HCT116 (cell line): ENCODE results near the gene SLC24A1. TPM values are rescaled to one million over a fixed set of nuclear protein-coding genes. Genes with fewer than 3 reads are reported as not detected.

Experiments
- ATAC-seq: fragments of 200-7000 bp; cut with Tn5 transposase; 2 replicates; pipeline ENCODE4 v1.9.1; 2020; ENCODE audit warnings: mild to moderate bottlenecking, moderate library complexity
- BruUV-seq: library from RNA; stranded (reverse); fragments of 400-500 nt; replicated peaks from 2 replicates; lab custom pipeline; 2021; lab: Mats Ljungman, UMichigan
- CTCF ChIA-PET: fragments of 300-600 bp; sonication (Branson Sonifier 250); formaldehyde crosslinking; loops from one replicate; lab custom pipeline; 2021; ENCODE audit warnings: antibody characterized with exemption; lab: Charles Lee
- POLR2A ChIA-PET: fragments of 300-600, 350-600 bp; sonication (Branson Sonifier 250); formaldehyde crosslinking; loops from one replicate; lab custom pipeline; 2021; ENCODE audit warnings: antibody characterized with exemption; lab: Charles Lee
- RAD21 ChIA-PET, 2 experiments: fragments of 300-600 bp; sonication (Branson Sonifier 250); formaldehyde crosslinking; loops; one replicate each; lab custom pipeline; 2023; ENCODE audit warnings: low total read pairs in 2 of 2; ENCODE audit not compliant: uncharacterized antibody in 2 of 2, unreplicated experiment in 2 of 2, low non-redundant PET in 1 of 2; lab: Charles Lee
- DNase-seq: peaks from one replicate; pipeline ENCODE4 v3.0.0-alpha.2; 2010; ENCODE audit warnings: low read depth, low spot score
- H2AFZ ChIP-seq: fragments of 200-600 bp; shearing (Covaris generic), sonication (generic); 2 replicates; pipeline ENCODE4 v1.6.1; 2017; ENCODE audit warnings: low read depth, mixed run types, mixed read lengths, antibody characterized with exemption, low read length; ENCODE audit not compliant: poor library complexity, severe bottlenecking
- H3K27ac ChIP-seq: 2 replicates; pipeline ENCODE4 v1.5.1; 2012; ENCODE audit warnings: low read depth, low read length
- H3K27me3 ChIP-seq: fragments of 200-600 bp; sonication (generic); 2 replicates; pipeline ENCODE4 v1.6.1; 2016; ENCODE audit warnings: mixed run types, low read length, mixed read lengths; ENCODE audit not compliant: insufficient read depth
- H3K36me3 ChIP-seq, 2 experiments: fragments of 200-500 bp in 1 of 2; fragments of 200-600 bp in 1 of 2; sonication (Bioruptor generic) in 1 of 2; sonication (generic) in 1 of 2; 2 replicates each; pipeline versions ENCODE4 v1.5.1 to v1.6.1; 2014 to 2016; ENCODE audit warnings: low read length in 2 of 2, inconsistent platforms in 1 of 2, mixed read lengths in 1 of 2, mixed run types in 1 of 2; ENCODE audit not compliant: insufficient read depth in 2 of 2, control insufficient read depth in 1 of 2
- H3K4me1 ChIP-seq, 2 experiments: fragments of 200-600 bp in 1 of 2; sonication (generic) in 1 of 2; 2 replicates each; pipeline versions ENCODE4 v1.5.1 to v1.6.1; 2012 to 2017; ENCODE audit warnings: low read length in 2 of 2, inconsistent platforms in 1 of 2, mild to moderate bottlenecking in 1 of 2, mixed read lengths in 1 of 2, mixed run types in 1 of 2, moderate library complexity in 1 of 2; ENCODE audit not compliant: insufficient read depth in 2 of 2, control insufficient read depth in 1 of 2
- H3K4me2 ChIP-seq: fragments of 200-600 bp; sonication (generic); 2 replicates; pipeline ENCODE4 v1.6.1; 2017; ENCODE audit warnings: mixed run types, low read length, mixed read lengths
- H3K4me3 ChIP-seq, 2 experiments: fragments of 200-600 bp in 1 of 2; sonication (generic) in 1 of 2; replicated peaks in 1 of 2; 2 replicates each; pipeline ENCODE4 v1.5.1; 2011 to 2016; ENCODE audit warnings: low read length in 2 of 2, control low read depth in 1 of 2, low read depth in 1 of 2, mild to moderate bottlenecking in 1 of 2, mixed read lengths in 1 of 2, mixed run types in 1 of 2
- H3K79me2 ChIP-seq: fragments of 200-600 bp; sonication (generic); 2 replicates; pipeline ENCODE4 v1.6.1; 2017; ENCODE audit warnings: mild to moderate bottlenecking, mixed run types, low read length, moderate library complexity, mixed read lengths; ENCODE audit not compliant: insufficient read depth
- H3K9ac ChIP-seq: fragments of 200-600 bp; sonication (generic); 2 replicates; pipeline ENCODE4 v1.6.1; 2016; ENCODE audit warnings: low read length, mixed read lengths
- H3K9me2 ChIP-seq: fragments of 200-600 bp; sonication (generic), shearing (Covaris generic); 2 replicates; pipeline ENCODE4 v1.6.1; 2017; ENCODE audit warnings: mixed run types, mild to moderate bottlenecking, moderate library complexity; ENCODE audit not compliant: insufficient read depth
- H3K9me3 ChIP-seq, 2 experiments: fragments of 200-500 bp in 1 of 2; fragments of 200-600 bp in 1 of 2; sonication (Bioruptor generic) in 1 of 2; sonication (generic) in 1 of 2; 2 replicates each; pipeline ENCODE4 v1.6.1; 2014 to 2017; ENCODE audit warnings: low read length in 2 of 2, mixed read lengths in 2 of 2, inconsistent platforms in 1 of 2, low read depth in 1 of 2, mild to moderate bottlenecking in 1 of 2, mixed run types in 1 of 2, moderate library complexity in 1 of 2; ENCODE audit not compliant: control insufficient read depth in 1 of 2, insufficient read depth in 1 of 2
- H4K20me1 ChIP-seq: fragments of 200-600 bp; sonication (generic), shearing (Covaris generic); 2 replicates; pipeline ENCODE4 v1.6.1; 2017; ENCODE audit warnings: mixed run types, mild to moderate bottlenecking, moderate library complexity; ENCODE audit not compliant: insufficient read depth
- CBX3 ChIP-seq: IDR thresholded peaks from 2 replicates; pipeline ENCODE4 v1.6.1; 2012; ENCODE audit warnings: low read depth
- CEBPB ChIP-seq: IDR thresholded peaks from 2 replicates; pipeline ENCODE4 v1.6.1; 2012; ENCODE audit warnings: low read depth
- CTCF ChIP-seq, 3 experiments: fragments of 200-600 bp in 1 of 3; sonication (generic) in 1 of 3; IDR thresholded peaks in 2 of 3; conservative IDR thresholded peaks in 1 of 3; 2 replicates each; pipeline ENCODE4 v1.5.1; 2012 to 2017; ENCODE audit warnings: low read depth in 2 of 3, low read length in 2 of 3, antibody characterized with exemption in 1 of 3, borderline replicate concordance in 1 of 3, control low read depth in 1 of 3, mild to moderate bottlenecking in 1 of 3, mixed read lengths in 1 of 3, mixed run types in 1 of 3, moderate library complexity in 1 of 3; ENCODE audit not compliant: insufficient read depth in 1 of 3
- EGR1 ChIP-seq: IDR thresholded peaks from 2 replicates; pipeline ENCODE4 v1.6.1; 2012; ENCODE audit warnings: low read depth
- EZH2 ChIP-seq: fragments of 200-600 bp; sonication (generic); IDR thresholded peaks from 2 replicates; pipeline ENCODE4 v1.6.1; 2017; ENCODE audit warnings: antibody characterized with exemption, mixed run types
- FOSL1 ChIP-seq: IDR thresholded peaks from 2 replicates; pipeline ENCODE4 v1.6.1; 2012; ENCODE audit warnings: low read depth
- POLR2AphosphoS5 ChIP-seq: IDR thresholded peaks from 2 replicates; pipeline ENCODE4 v1.6.1; 2011; ENCODE audit warnings: mild to moderate bottlenecking, low read depth, low read length, moderate library complexity
- RAD21 ChIP-seq: IDR thresholded peaks from 2 replicates; pipeline ENCODE4 v1.6.1; 2012; ENCODE audit warnings: low read depth, mild to moderate bottlenecking
- REST ChIP-seq: IDR thresholded peaks from 2 replicates; pipeline ENCODE4 v1.6.1; 2012; ENCODE audit warnings: low read depth
- SIN3A ChIP-seq: IDR thresholded peaks from 2 replicates; pipeline ENCODE4 v1.6.1; 2012; ENCODE audit warnings: low read depth
- SP1 ChIP-seq: IDR thresholded peaks from 2 replicates; pipeline ENCODE4 v1.6.1; 2012; ENCODE audit warnings: low read depth
- TCF7L2 ChIP-seq: IDR thresholded peaks from 2 replicates; pipeline ENCODE4 v1.7.0; 2011; ENCODE audit warnings: borderline replicate concordance, inconsistent platforms; ENCODE audit not compliant: insufficient read depth, insufficient read length; ENCODE audit errors: extremely low read depth
- YY1 ChIP-seq: IDR thresholded peaks from 2 replicates; pipeline ENCODE4 v1.6.1; 2011; ENCODE audit warnings: low read length, low read depth, moderate library complexity, mild to moderate bottlenecking; ENCODE audit not compliant: insufficient replicate concordance; ENCODE audit errors: extremely low read depth
- ZNF274 ChIP-seq: fragments of 200-500 bp; sonication (Bioruptor generic); IDR thresholded peaks from 2 replicates; pipeline ENCODE4 v1.6.1; 2014; ENCODE audit warnings: mild to moderate bottlenecking, low read depth, low read length, inconsistent platforms
- intact Hi-C: fragments of 100-400 bp; cut with micrococcal nuclease; formaldehyde crosslinking; loops from 2 replicates; pipeline ENCODE4 v1.10.0; 2022
- total RNA-seq: library from RNA; stranded (reverse); gene quantifications from one replicate; pipeline ENCODE4 v1.2.1, GENCODE V29; 2021; ENCODE audit not compliant: unreplicated experiment

The SLC24A1 gene
- total RNA-seq, 1 experiment from 2014 or later, result 15.9 TPM

GRCh38 chr15:65595960-65596359 is 25.8 kb upstream of the SLC24A1 start:
- ChIA-PET RAD21 (interaction anchor here in 1 of 2 experiments (0.8 kb wide), 1 partner anchor 42 kb away, joined by 3 read pairs; no protein-coding TSS in a partner anchor), POLR2A (no interaction called here), CTCF (interaction anchor here (0.5 to 1.8 kb wide), 10 partner anchors 11 to 903 kb away, joined by 3 to 7 read pairs (median 4); no protein-coding TSS in a partner anchor)
- no peaks in the 10 kb centered on the region for H3K27me3 ChIP-seq
- no peaks in the 10 kb centered on the region for H3K79me2 ChIP-seq
- no peaks in the 10 kb centered on the region for H3K9me2 ChIP-seq
- H3K4me2 ChIP-seq, result no peak overlapping the region
- peaks cover 30 to 57% of the 10 kb centered on the region in 2 experiments for H3K36me3 ChIP-seq
- H3K9ac ChIP-seq, result no peak overlapping the region
- H2AFZ ChIP-seq, result no peak overlapping the region
- intact Hi-C loops, result loop anchor here (5.0 kb wide), 1 partner anchor 241 kb away; no protein-coding TSS in a partner anchor
- TF ChIP-seq YY1 (no peak), CTCF (IDR thresholded peaks at IDR 0.05 in 2 of 3, conservative IDR thresholded peaks at IDR 0.05 in 1 of 3; ENCODE audit: borderline replicate concordance in 1 of 3, insufficient read depth in 1 of 3, low read depth in 2 of 3, low read length in 2 of 3) (peak; percentile 36 to 53 (median 53); a peak in 5 of 6 replicates), RAD21 (peak; percentile 65)
- H4K20me1 ChIP-seq, result no peaks in the 10 kb centered on the region
- H3K27ac ChIP-seq, result no peak overlapping the region
- H3K4me1 ChIP-seq, result no peaks in the 10 kb centered on the region
- DNase-seq (no peak), ATAC-seq (peak; percentile 75)
- BruUV-seq, result no TSS peak
- no peak overlapping the region for H3K4me3 ChIP-seq
- no peaks in the 10 kb centered on the region for H3K9me3 ChIP-seq

GRCh38 chr15:65598468-65598867 is 23.3 kb upstream of the SLC24A1 start:
- Histone ChIP-seq H3K27ac (no peak overlapping the region), H3K79me2 (no peaks in the 10 kb centered on the region), H4K20me1 (no peaks in the 10 kb centered on the region), H3K4me2 (no peak overlapping the region), H3K9me2 (no peaks in the 10 kb centered on the region), H3K4me1 (no peaks in the 10 kb centered on the region), H3K9ac (no peak overlapping the region), H3K9me3 (no peaks in the 10 kb centered on the region), H3K4me3 (no peak overlapping the region), H3K27me3 (no peaks in the 10 kb centered on the region), H2AFZ (no peak overlapping the region), H3K36me3 (peaks cover 14 to 41% of the 10 kb centered on the region in 2 experiments)
- BruUV-seq, result TSS peak; percentile 20
- DNase-seq, result no peak
- CTCF ChIA-PET, result no interaction called here
- intact Hi-C loops, result loop anchor here (5.0 kb wide), 1 partner anchor 239 kb away; no protein-coding TSS in a partner anchor
- POLR2A ChIA-PET, result interaction anchor here (1.2 kb wide), 1 partner anchor 9 kb away, joined by 4 read pairs; no protein-coding TSS in a partner anchor
- no peak for ATAC-seq
- TF ChIP-seq YY1, result no peak
- no peak for TF ChIP-seq CBX3
- TF ChIP-seq ZNF274, result no peak
- TF ChIP-seq CEBPB, result no peak
- TF ChIP-seq EZH2, result no peak
- no peak for TF ChIP-seq REST
- TF ChIP-seq EGR1, result no peak
- TF ChIP-seq RAD21, result no peak
- no peak for TF ChIP-seq SIN3A
- no peak for TF ChIP-seq SP1
- TF ChIP-seq TCF7L2, result no peak
- no peak for TF ChIP-seq POLR2AphosphoS5
- no peak for TF ChIP-seq FOSL1
- RAD21 ChIA-PET, result no interaction called here
